ENCODE measurements around the gene COL12A1.

- peak; percentile 49 for TF ChIP-seq CTCF (IDR thresholded peaks at IDR 0.05; ENCODE audit: poor library complexity, severe bottlenecking)
- TF ChIP-seq EP300 (conservative IDR thresholded peaks at IDR 0.05; ENCODE audit: poor library complexity, severe bottlenecking): no peak
- TF ChIP-seq REST (IDR thresholded peaks at IDR 0.05; ENCODE audit: borderline replicate concordance): no peak
- TF ChIP-seq RAD21 (conservative IDR thresholded peaks at IDR 0.05): peak; percentile 46
- peak; percentile 52 for TF ChIP-seq SMC3 (conservative IDR thresholded peaks at IDR 0.05; ENCODE audit: poor library complexity)
Measured at GRCh38 chr6:75201901-75202672, 3.8 kb downstream of the COL12A1 start.
